ENCODE data around the gene ARF1. TPM values are rescaled to one million over a fixed set of nuclear protein-coding genes. Genes with fewer than 3 reads are reported as not detected.

Gene ARF1
- total RNA-seq, 2 experiments from 2014 or later: 163 to 322 TPM

DNA sequence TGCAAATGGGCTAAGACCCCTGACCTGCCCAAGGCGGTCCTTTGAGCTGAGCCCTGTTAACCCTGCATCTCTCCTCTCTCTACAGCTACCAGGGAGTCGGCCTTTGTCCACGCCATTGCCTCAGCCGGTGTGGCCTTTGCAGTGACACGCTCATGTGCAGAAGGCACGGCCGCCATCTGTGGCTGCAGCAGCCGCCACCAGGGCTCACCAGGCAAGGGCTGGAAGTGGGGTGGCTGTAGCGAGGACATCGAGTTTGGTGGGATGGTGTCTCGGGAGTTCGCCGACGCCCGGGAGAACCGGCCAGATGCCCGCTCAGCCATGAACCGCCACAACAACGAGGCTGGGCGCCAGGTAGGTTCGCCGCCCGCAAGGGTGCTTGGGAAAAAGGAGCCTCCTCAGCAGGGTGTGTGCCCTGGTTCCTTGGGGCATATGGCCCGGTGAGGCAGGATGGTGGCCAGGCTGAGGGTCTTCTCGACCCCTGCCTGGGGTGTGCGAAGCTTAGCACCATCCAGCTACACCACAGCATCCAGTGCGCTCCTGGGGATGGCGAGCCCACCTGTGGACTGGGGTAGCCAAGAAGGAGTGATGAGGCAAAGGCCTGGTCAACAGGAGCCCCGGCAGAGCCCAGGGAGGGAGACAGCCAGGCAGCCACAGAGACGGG is 31.8 kb upstream of the ARF1 start:
- TF ChIP-seq, protein P1, sequence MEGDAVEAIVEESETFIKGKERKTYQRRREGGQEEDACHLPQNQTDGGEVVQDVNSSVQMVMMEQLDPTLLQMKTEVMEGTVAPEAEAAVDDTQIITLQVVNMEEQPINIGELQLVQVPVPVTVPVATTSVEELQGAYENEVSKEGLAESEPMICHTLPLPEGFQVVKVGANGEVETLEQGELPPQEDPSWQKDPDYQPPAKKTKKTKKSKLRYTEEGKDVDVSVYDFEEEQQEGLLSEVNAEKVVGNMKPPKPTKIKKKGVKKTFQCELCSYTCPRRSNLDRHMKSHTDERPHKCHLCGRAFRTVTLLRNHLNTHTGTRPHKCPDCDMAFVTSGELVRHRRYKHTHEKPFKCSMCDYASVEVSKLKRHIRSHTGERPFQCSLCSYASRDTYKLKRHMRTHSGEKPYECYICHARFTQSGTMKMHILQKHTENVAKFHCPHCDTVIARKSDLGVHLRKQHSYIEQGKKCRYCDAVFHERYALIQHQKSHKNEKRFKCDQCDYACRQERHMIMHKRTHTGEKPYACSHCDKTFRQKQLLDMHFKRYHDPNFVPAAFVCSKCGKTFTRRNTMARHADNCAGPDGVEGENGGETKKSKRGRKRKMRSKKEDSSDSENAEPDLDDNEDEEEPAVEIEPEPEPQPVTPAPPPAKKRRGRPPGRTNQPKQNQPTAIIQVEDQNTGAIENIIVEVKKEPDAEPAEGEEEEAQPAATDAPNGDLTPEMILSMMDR (conservative IDR thresholded peaks at IDR 0.05; ENCODE audit: low read length): no peak
- no peak for TF ChIP-seq EZH2phosphoT487 (IDR thresholded peaks at IDR 0.05; ENCODE audit: borderline replicate concordance, low read depth, low read length)
- Histone ChIP-seq H3K4me2 (ENCODE audit: low read length) (no peak overlapping the region), H4K20me1 (ENCODE audit: insufficient read depth, low read length) (no peaks in the 10 kb centered on the region), H3K36me3 (ENCODE audit: insufficient read depth, low read length) (no peaks in the 10 kb centered on the region), H3K4me1 (ENCODE audit: insufficient read depth, low read length, poor library complexity, severe bottlenecking) (no peaks in the 10 kb centered on the region), H3K27ac (ENCODE audit: low read depth, low read length, poor library complexity, severe bottlenecking) (no peak overlapping the region), H3K9me2 (ENCODE audit: insufficient read depth, low read length) (no peaks in the 10 kb centered on the region), H2AFZ (ENCODE audit: low read length) (no peak overlapping the region), H3K79me2 (ENCODE audit: insufficient read depth, low read depth, low read length) (no peaks in the 10 kb centered on the region), H3K4me3 (ENCODE audit: low read depth, low read length, poor library complexity, severe bottlenecking) (no peak overlapping the region), H3K9me3 (ENCODE audit: low read length) (no peaks in the 10 kb centered on the region)
- ChIA-PET CTCF (ENCODE audit: unreplicated experiment) (no interaction called here), POLR2A (no interaction called here)
- BruUV-seq (replicated peaks): no TSS peak
- intact Hi-C loops (cut with micrococcal nuclease; ENCODE audit: unreplicated experiment): no loop called here
- no peak for DNase-seq (ENCODE audit: low spot score)

DNA sequence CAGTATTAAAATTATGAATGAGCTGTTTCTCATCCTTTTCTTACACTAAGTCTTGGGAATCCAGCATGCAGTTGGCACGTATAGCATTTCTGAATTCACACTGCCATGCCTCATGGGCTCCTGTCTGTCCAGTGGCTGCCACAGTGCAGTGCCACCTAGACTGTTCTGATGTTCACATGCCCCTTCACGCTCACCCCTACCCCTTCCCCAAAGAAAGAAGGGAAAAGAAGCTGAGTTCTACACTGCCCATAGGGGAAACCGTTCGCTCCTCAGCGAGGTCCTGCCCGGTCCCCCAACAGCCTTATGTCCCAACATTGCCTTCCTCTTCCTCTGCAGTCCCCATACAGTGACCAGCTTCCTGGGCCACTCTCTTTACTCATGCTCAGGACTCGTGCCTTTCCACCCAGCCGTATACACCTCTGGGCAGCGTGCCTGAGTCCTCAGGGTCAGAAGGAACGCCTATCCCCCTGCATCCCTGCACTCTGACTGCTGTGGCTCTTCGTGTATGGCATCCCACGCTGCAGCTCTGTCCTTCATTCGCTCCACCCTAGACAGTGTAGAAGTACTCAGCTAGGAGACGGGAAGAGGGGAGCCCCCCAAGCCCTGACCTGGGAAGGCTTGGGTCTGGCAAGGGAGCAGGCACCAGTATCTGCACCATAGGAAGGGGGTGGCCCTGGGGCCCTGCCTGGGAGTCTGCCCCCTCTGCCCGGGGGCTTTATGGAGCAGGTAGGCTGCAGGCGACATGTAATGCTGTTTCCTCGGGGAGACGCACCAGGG is 24.1 kb upstream of the ARF1 start:
- ChIA-PET CTCF (ENCODE audit: unreplicated experiment) (no interaction called here), POLR2A (interaction anchor here (0.5 kb wide), 1 partner anchor 277 kb away, joined by 3 read pairs; no protein-coding TSS in a partner anchor)
- H3K4me2 ChIP-seq (ENCODE audit: low read length): no peak overlapping the region
- DNase-seq (ENCODE audit: low spot score): no peak
- H3K36me3 ChIP-seq (ENCODE audit: insufficient read depth, low read length): no peaks in the 10 kb centered on the region
- no TSS peak for BruUV-seq (replicated peaks)
- no peaks in the 10 kb centered on the region for H3K9me3 ChIP-seq (ENCODE audit: low read length)
- H3K4me1 ChIP-seq (ENCODE audit: insufficient read depth, low read length, poor library complexity, severe bottlenecking): peaks cover 5% of the 10 kb centered on the region
- H3K9me2 ChIP-seq (ENCODE audit: insufficient read depth, low read length): no peaks in the 10 kb centered on the region
- H2AFZ ChIP-seq (ENCODE audit: low read length): no peak overlapping the region
- TF ChIP-seq, protein P1 (conservative IDR thresholded peaks at IDR 0.05; ENCODE audit: low read length): no peak
- intact Hi-C loops (cut with micrococcal nuclease; ENCODE audit: unreplicated experiment): no loop called here
- H3K79me2 ChIP-seq (ENCODE audit: insufficient read depth, low read depth, low read length): no peaks in the 10 kb centered on the region
- H4K20me1 ChIP-seq (ENCODE audit: insufficient read depth, low read length): no peaks in the 10 kb centered on the region
- H3K27ac ChIP-seq (ENCODE audit: low read depth, low read length, poor library complexity, severe bottlenecking): no peak overlapping the region
- no peak overlapping the region for H3K4me3 ChIP-seq (ENCODE audit: low read depth, low read length, poor library complexity, severe bottlenecking)

Measured in OCI-LY7 (cell line).